Endothelial cell (in vitro differentiated cells): ENCODE data around the gene KCTD1. TPM values are rescaled to one million over a fixed set of nuclear protein-coding genes. Genes with fewer than 3 reads are reported as not detected.

Experiments used
- DNase-seq: peaks from one replicate; pipeline ENCODE4 v3.0.0; 2021; ENCODE audit warnings: low spot score
- H3K27ac Mint-ChIP-seq: one replicate; pipeline ENCODE4 v1.8.0; 2021; ENCODE audit warnings: mixed read lengths, inconsistent platforms; ENCODE audit not compliant: unreplicated experiment
- H3K27me3 Mint-ChIP-seq: one replicate; pipeline ENCODE4 v1.8.0; 2021; ENCODE audit warnings: mild to moderate bottlenecking, moderate library complexity, mixed read lengths, inconsistent platforms; ENCODE audit not compliant: unreplicated experiment
- H3K36me3 Mint-ChIP-seq: one replicate; pipeline ENCODE4 v1.8.0; 2021; ENCODE audit warnings: mild to moderate bottlenecking, low read depth, mixed read lengths, inconsistent platforms; ENCODE audit not compliant: unreplicated experiment
- H3K4me1 Mint-ChIP-seq: one replicate; pipeline ENCODE4 v1.8.0; 2021; ENCODE audit warnings: mild to moderate bottlenecking, mixed read lengths, inconsistent platforms; ENCODE audit not compliant: unreplicated experiment
- H3K4me3 Mint-ChIP-seq: one replicate; pipeline ENCODE4 v1.8.0; 2021; ENCODE audit warnings: mild to moderate bottlenecking, mixed read lengths, inconsistent platforms; ENCODE audit not compliant: unreplicated experiment
- H3K9me3 Mint-ChIP-seq: one replicate; pipeline ENCODE4 v1.8.0; 2021; ENCODE audit warnings: mixed read lengths, inconsistent platforms; ENCODE audit not compliant: unreplicated experiment
- total RNA-seq: library from RNA; stranded (reverse); fragmentation: NEBNext Ultra II Directional; extraction: Animal tissue kit (Norgen Biotek cat#: 25700); gene quantifications from one replicate; pipeline ENCODE4 v1.2.1, GENCODE V29; 2021; ENCODE audit not compliant: unreplicated experiment
- TF ChIP-seq, protein P1 (sequence below): fragments of 200-600 bp; sonication (generic); IDR thresholded peaks from one replicate; pipeline ENCODE4 v1.5.0; 2021; ENCODE audit warnings: antibody characterized with exemption; ENCODE audit not compliant: unreplicated experiment

KCTD1 gene
- total RNA-seq, 1 donor from 2014 or later: 10.6 TPM

DNA sequence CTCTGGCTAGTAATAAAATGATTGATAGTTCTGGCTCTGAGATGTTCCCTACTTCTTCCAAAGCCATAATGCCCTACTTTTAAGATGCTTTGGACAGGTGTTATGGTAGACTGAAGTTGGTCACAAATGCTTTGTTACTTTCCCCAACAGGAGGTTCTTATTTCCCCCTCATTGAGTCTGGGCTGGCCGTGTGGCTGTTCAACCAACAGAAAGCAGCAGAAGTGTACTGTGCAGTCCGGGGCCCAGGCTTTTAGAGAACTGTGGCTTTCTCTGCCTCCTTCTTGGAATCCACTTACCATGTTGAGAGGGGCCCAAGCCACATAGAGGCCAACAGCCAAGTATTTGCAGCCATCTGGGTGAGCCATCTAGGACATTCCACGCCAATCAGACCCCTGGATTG, 94.2 kb downstream of the KCTD1 start:
- no peaks in the 10 kb centered on the region for H3K9me3 Mint-ChIP-seq
- TF ChIP-seq, protein P1, sequence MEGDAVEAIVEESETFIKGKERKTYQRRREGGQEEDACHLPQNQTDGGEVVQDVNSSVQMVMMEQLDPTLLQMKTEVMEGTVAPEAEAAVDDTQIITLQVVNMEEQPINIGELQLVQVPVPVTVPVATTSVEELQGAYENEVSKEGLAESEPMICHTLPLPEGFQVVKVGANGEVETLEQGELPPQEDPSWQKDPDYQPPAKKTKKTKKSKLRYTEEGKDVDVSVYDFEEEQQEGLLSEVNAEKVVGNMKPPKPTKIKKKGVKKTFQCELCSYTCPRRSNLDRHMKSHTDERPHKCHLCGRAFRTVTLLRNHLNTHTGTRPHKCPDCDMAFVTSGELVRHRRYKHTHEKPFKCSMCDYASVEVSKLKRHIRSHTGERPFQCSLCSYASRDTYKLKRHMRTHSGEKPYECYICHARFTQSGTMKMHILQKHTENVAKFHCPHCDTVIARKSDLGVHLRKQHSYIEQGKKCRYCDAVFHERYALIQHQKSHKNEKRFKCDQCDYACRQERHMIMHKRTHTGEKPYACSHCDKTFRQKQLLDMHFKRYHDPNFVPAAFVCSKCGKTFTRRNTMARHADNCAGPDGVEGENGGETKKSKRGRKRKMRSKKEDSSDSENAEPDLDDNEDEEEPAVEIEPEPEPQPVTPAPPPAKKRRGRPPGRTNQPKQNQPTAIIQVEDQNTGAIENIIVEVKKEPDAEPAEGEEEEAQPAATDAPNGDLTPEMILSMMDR: no peak
- no peak overlapping the region for H3K27ac Mint-ChIP-seq
- no peak for DNase-seq
- H3K27me3 Mint-ChIP-seq: peaks cover 4% of the 10 kb centered on the region
- peaks cover 7% of the 10 kb centered on the region for H3K36me3 Mint-ChIP-seq
- peaks cover 22% of the 10 kb centered on the region for H3K4me1 Mint-ChIP-seq
- no peak overlapping the region for H3K4me3 Mint-ChIP-seq

DNA sequence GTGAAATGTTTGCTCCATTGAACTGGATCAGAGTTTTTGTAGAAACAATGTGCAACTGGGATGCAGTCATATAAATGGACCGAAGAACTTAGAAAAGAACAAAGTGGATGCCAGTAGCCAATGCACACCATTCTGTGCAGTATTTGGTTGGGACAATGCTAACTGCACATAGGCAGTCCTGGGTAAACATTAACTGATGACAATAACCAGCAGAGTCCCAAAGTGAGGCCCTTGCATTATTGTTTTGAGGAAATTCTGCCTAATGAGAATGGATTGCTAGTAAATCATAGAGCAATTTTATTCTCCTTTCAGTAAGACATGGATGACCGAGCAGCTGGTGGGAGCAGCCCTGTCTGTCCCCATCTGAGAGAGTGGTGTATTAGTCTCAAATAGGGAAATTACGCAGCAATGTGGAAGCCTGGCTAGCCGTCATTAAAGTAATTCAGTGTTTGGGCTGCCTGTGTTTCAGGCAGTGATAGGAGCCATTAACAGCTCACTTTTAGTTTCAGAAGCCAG, 94.9 kb downstream of the KCTD1 start:
- Mint-ChIP-seq H3K4me3 (no peak overlapping the region), H3K27ac (no peak overlapping the region), H3K4me1 (peaks cover 16% of the 10 kb centered on the region), H3K36me3 (peaks cover under 1% of the 10 kb centered on the region), H3K27me3 (peaks cover under 1% of the 10 kb centered on the region), H3K9me3 (no peaks in the 10 kb centered on the region)
- TF ChIP-seq, protein P1: no peak
- DNase-seq: no peak

DNA sequence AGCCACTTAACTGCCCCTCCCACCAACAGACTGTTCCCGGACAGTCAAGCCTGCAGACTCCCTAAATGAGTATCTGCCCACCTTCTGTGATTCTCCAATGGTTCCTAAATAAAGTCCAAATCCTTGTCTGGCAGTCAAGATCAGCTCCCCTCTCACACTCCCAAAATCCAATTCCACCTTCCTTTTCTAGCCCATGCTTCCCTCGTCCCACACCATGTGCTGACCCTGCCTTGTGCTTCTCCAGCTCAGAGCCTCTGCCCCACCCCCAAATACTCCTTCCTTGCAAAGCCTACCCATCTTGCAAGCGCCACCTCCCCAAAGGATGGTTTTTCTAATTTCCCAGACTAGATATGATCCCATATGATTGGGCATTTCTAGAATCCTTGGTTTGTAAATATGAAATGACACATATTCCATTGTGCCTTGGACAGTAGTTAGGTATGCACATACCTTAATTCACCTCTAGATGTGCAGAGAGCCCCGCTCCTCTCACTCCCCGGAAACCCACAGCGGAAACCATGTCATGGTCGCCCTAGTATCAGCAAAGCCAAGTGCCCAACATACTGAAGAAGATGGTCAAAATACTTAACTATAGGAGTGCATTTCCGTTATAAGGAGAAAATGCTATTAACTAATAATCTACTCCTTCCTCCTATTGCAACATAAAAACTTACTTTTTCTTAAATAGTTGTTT, 97.2 kb downstream of the KCTD1 start:
- H3K4me3 Mint-ChIP-seq: no peak overlapping the region
- no peaks in the 10 kb centered on the region for H3K36me3 Mint-ChIP-seq

DNA sequence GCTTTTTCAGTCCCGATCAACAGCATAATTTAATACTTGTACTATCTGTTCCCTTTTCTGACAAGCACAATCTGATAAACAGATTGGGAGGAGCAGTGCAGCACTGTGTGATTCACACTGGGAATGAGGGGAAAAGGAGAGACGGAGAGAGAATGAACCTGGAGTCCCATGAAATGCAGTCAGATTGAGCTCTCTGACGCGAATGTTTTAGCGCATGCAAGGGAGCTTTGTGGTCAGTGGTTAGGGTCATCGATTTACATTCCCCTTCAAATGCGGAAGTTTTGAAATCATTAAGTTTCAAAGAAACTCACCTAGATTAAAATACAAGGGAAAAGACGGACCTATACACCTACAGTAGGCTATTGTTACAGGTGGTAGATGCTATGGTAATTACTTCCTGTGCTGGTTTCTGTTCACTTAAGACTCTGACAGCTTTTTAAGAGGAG, 99.6 kb downstream of the KCTD1 start:
- H3K36me3 Mint-ChIP-seq: no peaks in the 10 kb centered on the region
- no peak for DNase-seq
- no peak overlapping the region for H3K27ac Mint-ChIP-seq
- no peaks in the 10 kb centered on the region for H3K9me3 Mint-ChIP-seq
- TF ChIP-seq, protein P1: no peak
- H3K4me3 Mint-ChIP-seq: no peak overlapping the region
- no peaks in the 10 kb centered on the region for H3K4me1 Mint-ChIP-seq
- no peaks in the 10 kb centered on the region for H3K27me3 Mint-ChIP-seq

More for the DNA sequence above, 97.2 kb downstream of the KCTD1 start:
- Mint-ChIP-seq H3K9me3 (no peaks in the 10 kb centered on the region), H3K27ac (no peak overlapping the region), H3K4me1 (peaks cover 1% of the 10 kb centered on the region), H3K27me3 (no peaks in the 10 kb centered on the region)
- TF ChIP-seq, protein P1: no peak
- DNase-seq: no peak

DNA sequence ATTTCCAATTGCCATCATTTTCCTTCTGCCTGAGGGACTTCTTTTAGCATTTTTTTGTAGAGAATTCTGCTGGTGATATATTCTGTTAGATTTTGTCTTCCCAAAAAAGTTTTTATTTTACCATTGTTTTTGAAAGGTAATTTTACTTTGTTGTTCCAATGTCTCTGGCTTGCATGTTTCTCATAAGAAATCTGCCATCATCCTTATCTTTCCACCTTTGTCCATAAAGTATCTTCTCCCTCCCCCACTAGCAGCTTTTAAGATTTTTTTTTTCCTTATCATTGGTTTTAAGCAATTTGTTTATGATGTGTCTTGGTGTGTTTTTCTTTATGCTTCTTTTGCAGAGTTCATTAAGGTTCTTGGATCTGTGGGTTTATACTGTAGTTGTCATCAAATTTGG, 104.5 kb downstream of the KCTD1 start:
- H3K4me1 Mint-ChIP-seq: no peaks in the 10 kb centered on the region
- H3K9me3 Mint-ChIP-seq: no peaks in the 10 kb centered on the region
- no peak overlapping the region for H3K4me3 Mint-ChIP-seq
- TF ChIP-seq, protein P1: no peak
- no peaks in the 10 kb centered on the region for H3K36me3 Mint-ChIP-seq
- no peak for DNase-seq
- no peak overlapping the region for H3K27ac Mint-ChIP-seq
- peaks cover 4% of the 10 kb centered on the region for H3K27me3 Mint-ChIP-seq
